Measurements from ENCODE around the gene PLIN1. TPM values are rescaled to one million over a fixed set of nuclear protein-coding genes. Genes with fewer than 3 reads are reported as not detected.

The PLIN1 gene
- total and polyA plus RNA-seq, 2 of the 4 experiments (the other 2 are of a cell fraction) = under 0.01 to 0.07 TPM

GRCh38 chr15:89723031-89723430, 43.9 kb upstream of the PLIN1 start:
- CTCF ChIA-PET = no interaction called here
- Histone ChIP-seq H2BK15ac (ENCODE audit: low read depth, low read length) (no peak overlapping the region), H3K79me1 (ENCODE audit: low read depth in 1 of 2, low read length in 2 of 2) (no peaks in the 10 kb centered on the region), H3K9me1 (ENCODE audit: insufficient read depth, low read length) (no peaks in the 10 kb centered on the region), H2AK9ac (replicated peaks; ENCODE audit: low read depth, low read length, poor library complexity) (no peak overlapping the region), H3K4me3 (ENCODE audit: insufficient read depth, low read depth, low read length) (no peak overlapping the region), H3K27ac (ENCODE audit: insufficient read depth, low read length) (no peak overlapping the region), H4K20me1 (ENCODE audit: insufficient read depth, low read length) (no peaks in the 10 kb centered on the region), H3K9ac (ENCODE audit: low read depth, low read length) (no peak overlapping the region), H3K36me3 (ENCODE audit: control insufficient read depth, insufficient read depth, low read length) (no peaks in the 10 kb centered on the region), H4K5ac (ENCODE audit: low read depth, low read length) (no peak overlapping the region), H3K18ac (ENCODE audit: low read depth, low read length) (no peak overlapping the region), H3K4ac (ENCODE audit: low read depth, low read length) (no peak overlapping the region), H3K4me1 (ENCODE audit: control insufficient read depth, insufficient read depth, low read length) (no peaks in the 10 kb centered on the region), H4K91ac (ENCODE audit: insufficient read depth, low read depth, low read length) (no peak overlapping the region), H2BK120ac (ENCODE audit: low read depth, low read length) (no peak overlapping the region), H2BK20ac (ENCODE audit: low read depth, low read length) (no peak overlapping the region), H3K14ac (replicated peaks; ENCODE audit: low read depth, low read length) (no peak overlapping the region), H2AK5ac (ENCODE audit: low read depth, low read length) (no peak overlapping the region), H3K27me3 (ENCODE audit: control insufficient read depth, insufficient read depth, low read length) (peaks cover 24% of the 10 kb centered on the region), H3K9me3 (ENCODE audit: control insufficient read depth, insufficient read depth, low read length) (peaks cover 10% of the 10 kb centered on the region; the same call in 1 of the 2 replicates), H3K56ac (ENCODE audit: extremely low read depth, insufficient read depth, low read length) (no peak overlapping the region), H4K8ac (ENCODE audit: low read depth in 2 of 2, low read length in 2 of 2) (no peak overlapping the region), H2BK5ac (ENCODE audit: low read depth, low read length, poor library complexity, severe bottlenecking) (no peak overlapping the region), H3K23ac (ENCODE audit: low read depth, low read length) (no peak overlapping the region), H2AFZ (replicated peaks; ENCODE audit: low read length, poor library complexity) (no peak overlapping the region), H3K4me2 (ENCODE audit: low read depth, low read length) (no peak overlapping the region)
- intact Hi-C loops (cut with micrococcal nuclease) = no loop called here
- POLR2A ChIA-PET (ENCODE audit: unreplicated experiment) = no interaction called here
- no CpG with 5 or more reads among the region's 3 CpGs for WGBS, 2 experiments (ENCODE audit: extremely low coverage in 2 of 2, insufficient read length in 1 of 2)
- dilution Hi-C loops (cut with HindIII; ENCODE audit: low sequenced_read_pairs, unreplicated experiment) = no loop called here
- no peak for DNase-seq
- TF ChIP-seq MAFK (IDR thresholded peaks at IDR 0.05; ENCODE audit: low read depth, low read length) (no peak), CHD1 (IDR thresholded peaks at IDR 0.05; ENCODE audit: low read depth, low read length) (no peak), RCOR1 (IDR thresholded peaks at IDR 0.05; ENCODE audit: insufficient replicate concordance, low read length) (no peak), BHLHE40 (IDR thresholded peaks at IDR 0.05; ENCODE audit: low read depth, low read length) (no peak), POLR2A (IDR thresholded peaks at IDR 0.05; ENCODE audit: low read depth, low read length) (no peak), SMC3 (IDR thresholded peaks at IDR 0.05; ENCODE audit: low read depth, low read length) (no peak), MAZ (IDR thresholded peaks at IDR 0.05; ENCODE audit: borderline replicate concordance, low read depth, low read length) (no peak), RFX5 (IDR thresholded peaks at IDR 0.05; ENCODE audit: low read depth, low read length) (no peak), USF2 (IDR thresholded peaks at IDR 0.05; ENCODE audit: low read depth, low read length) (no peak)
- in situ Hi-C loops (cut with MboI; ENCODE audit: low sequenced_read_pairs) = no loop called here
- ATAC-seq (ENCODE audit: low read depth) = no peak
- BruUV-seq (replicated peaks) = no TSS peak

Data from IMR-90 (cell line).